ENCODE results near the gene NAALADL2.

DNA sequence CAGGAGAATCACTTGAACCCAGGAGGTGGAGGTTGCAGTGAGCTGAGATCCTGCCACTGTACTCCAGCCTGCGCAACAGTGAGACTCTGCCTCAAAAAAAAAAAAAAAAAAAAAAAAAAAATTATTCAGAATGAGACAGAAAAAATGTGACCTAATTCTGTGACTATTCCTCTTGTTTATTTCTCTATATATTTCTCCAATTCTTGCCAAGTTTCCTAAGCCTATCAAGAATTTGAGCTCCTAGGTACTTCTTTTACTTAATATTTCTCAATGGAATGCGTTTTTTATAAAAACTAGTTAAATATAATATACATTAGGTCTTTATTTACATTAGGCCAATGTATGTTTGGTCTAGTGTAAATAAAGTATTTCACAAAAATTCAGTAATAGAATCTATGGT, 86.8 kb downstream of the NAALADL2 start:
- TF ChIP-seq CTCF (IDR thresholded peaks at IDR 0.05) (no peak), POLR2A (IDR thresholded peaks at IDR 0.05) (no peak)
